ENCODE data around the gene STK17A. TPM values are rescaled to one million over a fixed set of nuclear protein-coding genes. Genes with fewer than 3 reads are reported as not detected.
A peak's percentile ranks its signal among the peaks of the same experiment; 100 is the strongest.
"Not testable (repeated sequence)": the region's sequence is repeated elsewhere in the genome, so short reads cannot be mapped to it uniquely, and the experiment has no call there.

STK17A gene
- total and polyA plus RNA-seq, 4 donors: 15.9 to 40.6 (median 29.0) TPM

DNA sequence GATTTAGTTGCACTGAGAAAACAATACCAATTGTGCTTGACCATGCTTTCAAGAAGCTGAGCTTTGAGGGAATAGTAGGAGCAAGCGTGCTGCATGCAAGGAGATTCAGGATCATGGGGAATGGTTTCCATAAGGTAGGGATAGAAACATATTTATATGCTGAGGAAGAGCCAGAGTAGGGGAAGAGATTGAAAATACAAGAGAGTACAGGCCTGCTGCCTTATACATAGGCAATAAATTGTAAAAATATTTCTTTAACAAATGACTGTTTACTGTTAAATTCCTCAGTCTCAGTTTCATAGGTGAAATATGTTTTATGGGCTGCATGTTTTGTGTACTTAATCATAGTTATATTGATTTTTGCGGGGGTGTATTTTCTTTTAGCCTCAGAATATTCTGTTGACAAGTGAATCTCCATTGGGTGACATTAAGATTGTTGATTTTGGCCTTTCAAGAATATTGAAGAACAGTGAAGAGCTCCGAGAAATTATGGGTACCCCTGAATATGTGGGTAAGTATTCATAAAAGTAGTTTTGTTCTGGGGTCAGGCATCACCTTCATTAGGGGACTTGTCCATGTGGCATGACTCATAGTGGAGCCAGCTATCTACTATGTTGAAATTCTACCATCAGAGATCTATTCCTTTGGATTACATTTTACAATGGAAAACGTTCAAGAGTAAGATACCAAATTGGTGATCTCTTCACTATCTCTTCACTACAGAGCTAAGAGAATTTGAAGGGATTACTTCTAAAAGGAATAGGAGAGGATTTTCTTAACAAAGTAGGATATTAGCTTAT, 36.5 kb downstream of the STK17A start:
- H3K36me3 ChIP-seq (ENCODE audit: control insufficient read depth in 1 of 2, insufficient read depth in 2 of 2, low read length in 1 of 2): peaks cover 0 to 5% of the 10 kb centered on the region in 2 donors
- H3K4me3 ChIP-seq (ENCODE audit: low read length in 2 of 2): no peak overlapping the region
- no peaks in the 10 kb centered on the region for H3K27me3 ChIP-seq (ENCODE audit: control insufficient read depth in 1 of 2, insufficient read depth in 2 of 2, low read length in 1 of 2)
- DNase-seq (no peak), ATAC-seq (ENCODE audit: low FRiP score) (no peak)
- peak overlapping the region; percentile 33 to 76 for H3K27ac ChIP-seq (ENCODE audit: low read depth in 1 of 2, low read length in 2 of 2)
- 64 to 79% methylated on average over 4 of the region's 4 CpGs for WGBS, 2 donors
- intact Hi-C loops (cut with DNase I): no loop called here
- H3K9me3 ChIP-seq (ENCODE audit: control insufficient read depth, low read length): no peaks in the 10 kb centered on the region
- H3K4me1 ChIP-seq (ENCODE audit: control insufficient read depth in 1 of 2, insufficient read depth in 2 of 2, low read length in 2 of 2): peaks cover 10 to 12% of the 10 kb centered on the region in 2 donors

GRCh38 chr7:43621729-43622448, 39.0 kb downstream of the STK17A start:
- 61 to 63% methylated on average over 5 of the region's 5 CpGs for WGBS, 2 donors
- Histone ChIP-seq H3K27ac (ENCODE audit: low read depth in 1 of 2, low read length in 2 of 2) (no peak overlapping the region), H3K4me1 (ENCODE audit: control insufficient read depth in 1 of 2, insufficient read depth in 2 of 2, low read length in 2 of 2) (peaks cover 10 to 13% of the 10 kb centered on the region in 2 donors), H3K27me3 (ENCODE audit: control insufficient read depth in 1 of 2, insufficient read depth in 2 of 2, low read length in 1 of 2) (no peaks in the 10 kb centered on the region), H3K36me3 (ENCODE audit: control insufficient read depth in 1 of 2, insufficient read depth in 2 of 2, low read length in 1 of 2) (peaks cover 0 to 4% of the 10 kb centered on the region in 2 donors), H3K4me3 (ENCODE audit: low read length in 2 of 2) (no peak overlapping the region), H3K9me3 (ENCODE audit: control insufficient read depth, low read length) (no peaks in the 10 kb centered on the region)
- DNase-seq (no peak), ATAC-seq (ENCODE audit: low FRiP score) (no peak)
- intact Hi-C loops (cut with DNase I): no loop called here

DNA sequence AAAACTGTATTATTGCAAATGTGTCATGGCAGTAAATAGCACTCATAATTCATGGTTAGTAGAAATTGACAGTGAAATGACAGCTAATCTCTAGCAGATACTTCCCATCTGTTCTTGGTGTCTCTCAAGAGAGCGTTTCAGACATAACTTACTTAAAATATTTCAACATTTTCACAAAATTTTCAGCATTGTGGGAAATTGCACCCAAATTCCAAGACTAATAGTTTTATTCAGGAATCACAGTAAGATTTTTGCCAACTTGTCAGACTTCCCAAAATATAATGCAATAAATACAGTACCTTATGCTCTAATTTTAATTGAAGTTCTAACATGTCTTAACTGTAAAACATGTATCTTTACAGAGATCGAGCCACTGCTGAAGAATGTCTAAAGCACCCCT, 41.2 kb downstream of the STK17A start:
- 18 to 38% methylated on average over 2 of the region's 2 CpGs for WGBS, 2 donors
- H3K27ac ChIP-seq (ENCODE audit: low read depth in 1 of 2, low read length in 2 of 2): no peak overlapping the region
- H3K9me3 ChIP-seq (ENCODE audit: control insufficient read depth, low read length): no peaks in the 10 kb centered on the region
- no peaks in the 10 kb centered on the region for H3K27me3 ChIP-seq (ENCODE audit: control insufficient read depth in 1 of 2, insufficient read depth in 2 of 2, low read length in 1 of 2)
- intact Hi-C loops (cut with DNase I): no loop called here
- ATAC-seq (ENCODE audit: low FRiP score) (no peak), DNase-seq (no peak)
- H3K4me3 ChIP-seq (ENCODE audit: low read length in 2 of 2): no peak overlapping the region
- H3K4me1 ChIP-seq (ENCODE audit: control insufficient read depth in 1 of 2, insufficient read depth in 2 of 2, low read length in 2 of 2): peaks cover 5 to 6% of the 10 kb centered on the region in 2 donors
- peaks cover 0 to 5% of the 10 kb centered on the region in 2 donors for H3K36me3 ChIP-seq (ENCODE audit: control insufficient read depth in 1 of 2, insufficient read depth in 2 of 2, low read length in 1 of 2)

GRCh38 chr7:43625453-43625852, 42.5 kb downstream of the STK17A start:
- H3K36me3 ChIP-seq (ENCODE audit: control insufficient read depth in 1 of 2, insufficient read depth in 2 of 2, low read length in 1 of 2): peaks cover 0 to 3% of the 10 kb centered on the region in 2 donors
- no peak overlapping the region for H3K4me3 ChIP-seq (ENCODE audit: low read length in 2 of 2)
- intact Hi-C loops (cut with DNase I): no loop called here
- peak; percentile 46 for ATAC-seq (ENCODE audit: low FRiP score)
- H3K27me3 ChIP-seq (ENCODE audit: control insufficient read depth in 1 of 2, insufficient read depth in 2 of 2, low read length in 1 of 2): no peaks in the 10 kb centered on the region
- peak overlapping the region in 1 of 2 donors; percentile 36 for H3K27ac ChIP-seq (ENCODE audit: low read depth in 1 of 2, low read length in 2 of 2)
- H3K4me1 ChIP-seq (ENCODE audit: control insufficient read depth in 1 of 2, insufficient read depth in 2 of 2, low read length in 2 of 2): peaks cover 4 to 6% of the 10 kb centered on the region in 2 donors
- no peaks in the 10 kb centered on the region for H3K9me3 ChIP-seq (ENCODE audit: control insufficient read depth, low read length)
- DNase-seq: no peak

- DNase-seq: no peak
- Histone ChIP-seq H3K4me1 (ENCODE audit: control insufficient read depth in 1 of 2, insufficient read depth in 2 of 2, low read length in 2 of 2) (peaks cover 4 to 6% of the 10 kb centered on the region in 2 donors), H3K27me3 (ENCODE audit: control insufficient read depth in 1 of 2, insufficient read depth in 2 of 2, low read length in 1 of 2) (no peaks in the 10 kb centered on the region), H3K36me3 (ENCODE audit: control insufficient read depth in 1 of 2, insufficient read depth in 2 of 2, low read length in 1 of 2) (peaks cover 0 to 3% of the 10 kb centered on the region in 2 donors), H3K4me3 (ENCODE audit: low read length in 2 of 2) (no peak overlapping the region), H3K9me3 (ENCODE audit: control insufficient read depth, low read length) (no peaks in the 10 kb centered on the region), H3K27ac (ENCODE audit: low read depth in 1 of 2, low read length in 2 of 2) (peak overlapping the region in 1 of 2 donors; percentile 67)
- 60 to 65% methylated on average over 4 of the region's 4 CpGs for WGBS, 2 donors
- intact Hi-C loops (cut with DNase I): no loop called here
- no peak for ATAC-seq (ENCODE audit: low FRiP score)
Measured at GRCh38 chr7:43625980-43626379, 43.1 kb downstream of the STK17A start.

DNA sequence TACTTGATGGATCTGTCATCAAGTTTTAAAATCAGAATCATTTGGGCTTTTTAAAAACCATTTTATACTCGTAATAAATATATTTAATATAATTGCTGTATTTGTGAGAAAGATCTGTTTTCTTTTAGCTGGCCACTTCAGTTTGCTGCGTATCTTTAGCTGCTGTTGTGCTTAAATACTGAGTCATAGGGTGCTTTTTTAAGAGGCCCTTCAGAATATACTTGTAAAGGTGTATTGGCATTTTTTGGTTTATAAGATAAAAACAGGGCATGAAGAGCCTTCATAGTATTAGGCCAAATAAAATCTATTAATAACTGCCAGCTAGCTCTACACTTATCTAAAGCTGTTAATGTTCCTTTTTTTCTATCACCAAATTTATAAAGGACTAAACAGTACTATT, 43.8 kb downstream of the STK17A start:
- H3K4me3 ChIP-seq (ENCODE audit: low read length in 2 of 2): no peak overlapping the region
- H3K36me3 ChIP-seq (ENCODE audit: control insufficient read depth in 1 of 2, insufficient read depth in 2 of 2, low read length in 1 of 2): peaks cover 0 to 3% of the 10 kb centered on the region in 2 donors
- 15 to 22% methylated on average over 2 of the region's 2 CpGs for WGBS, 2 donors
- no peaks in the 10 kb centered on the region for H3K9me3 ChIP-seq (ENCODE audit: control insufficient read depth, low read length)
- H3K4me1 ChIP-seq (ENCODE audit: control insufficient read depth in 1 of 2, insufficient read depth in 2 of 2, low read length in 2 of 2): peaks cover 2 to 8% of the 10 kb centered on the region in 2 donors
- intact Hi-C loops (cut with DNase I): no loop called here
- H3K27me3 ChIP-seq (ENCODE audit: control insufficient read depth in 1 of 2, insufficient read depth in 2 of 2, low read length in 1 of 2): no peaks in the 10 kb centered on the region
- no peak for DNase-seq
- no peak for ATAC-seq (ENCODE audit: low FRiP score)
- H3K27ac ChIP-seq (ENCODE audit: low read depth in 1 of 2, low read length in 2 of 2): no peak overlapping the region

DNA sequence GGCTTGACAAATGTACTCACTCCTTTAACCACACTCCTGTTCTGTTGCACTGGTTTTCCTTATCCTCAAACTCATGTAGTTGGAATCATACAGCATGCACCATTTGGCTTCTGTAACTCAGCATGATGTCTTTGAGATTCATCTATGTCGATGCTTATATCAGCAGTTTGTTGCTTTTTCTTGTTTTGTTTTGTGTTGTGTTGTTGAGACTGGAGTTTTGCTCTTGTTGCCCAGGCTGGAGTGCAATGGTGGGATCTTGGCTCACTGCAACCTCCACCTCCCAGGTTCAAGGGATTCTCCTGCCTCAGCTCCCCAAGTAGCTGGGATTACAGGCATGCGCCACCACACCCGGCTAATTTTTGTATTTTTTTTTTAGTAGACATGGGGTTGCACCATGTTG, 44.9 kb downstream of the STK17A start:
- H3K4me1 ChIP-seq (ENCODE audit: control insufficient read depth in 1 of 2, insufficient read depth in 2 of 2, low read length in 2 of 2); H3K36me3 ChIP-seq (ENCODE audit: control insufficient read depth in 1 of 2, insufficient read depth in 2 of 2, low read length in 1 of 2); H3K9me3 ChIP-seq (ENCODE audit: control insufficient read depth, low read length); ATAC-seq (ENCODE audit: low FRiP score); H3K27me3 ChIP-seq (ENCODE audit: control insufficient read depth in 1 of 2, insufficient read depth in 2 of 2, low read length in 1 of 2); DNase-seq; H3K4me3 ChIP-seq (ENCODE audit: low read length in 2 of 2); H3K27ac ChIP-seq (ENCODE audit: low read depth in 1 of 2, low read length in 2 of 2); intact Hi-C loops (cut with DNase I): not testable (repeated sequence)
- 96 to 97% methylated on average over 3 of the region's 3 CpGs for WGBS, 2 donors

DNA sequence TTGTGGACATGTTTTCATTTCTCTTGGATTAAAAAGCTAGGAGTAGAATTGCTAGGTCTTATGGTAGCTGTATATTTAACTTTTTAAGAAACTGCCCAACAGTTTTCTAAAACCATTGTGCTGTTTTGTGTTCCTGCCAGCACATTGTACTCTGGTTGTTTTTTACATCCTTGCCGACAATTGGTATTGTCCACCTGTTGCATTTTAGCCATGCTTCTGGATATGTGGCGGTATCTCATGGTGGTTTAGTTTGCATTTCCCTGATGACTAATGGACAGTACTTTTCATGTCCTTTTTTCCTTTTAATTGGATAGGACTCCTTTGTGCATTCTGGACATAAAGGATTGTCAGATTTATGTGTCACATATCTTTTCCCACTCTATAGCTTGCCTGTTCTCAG, 45.5 kb downstream of the STK17A start:
- no peak for ATAC-seq (ENCODE audit: low FRiP score)
- DNase-seq: no peak
- Histone ChIP-seq H3K4me3 (ENCODE audit: low read length in 2 of 2) (no peak overlapping the region), H3K27me3 (ENCODE audit: control insufficient read depth in 1 of 2, insufficient read depth in 2 of 2, low read length in 1 of 2) (no peaks in the 10 kb centered on the region), H3K27ac (ENCODE audit: low read depth in 1 of 2, low read length in 2 of 2) (no peak overlapping the region), H3K4me1 (ENCODE audit: control insufficient read depth in 1 of 2, insufficient read depth in 2 of 2, low read length in 2 of 2) (peaks cover 2 to 7% of the 10 kb centered on the region in 2 donors), H3K9me3 (ENCODE audit: control insufficient read depth, low read length) (no peaks in the 10 kb centered on the region), H3K36me3 (ENCODE audit: control insufficient read depth in 1 of 2, insufficient read depth in 2 of 2, low read length in 1 of 2) (peaks cover 6% of the 10 kb centered on the region in 2 donors)
- intact Hi-C loops (cut with DNase I): no loop called here
- 94 to 96% methylated on average over 2 of the region's 2 CpGs for WGBS, 2 donors

- Histone ChIP-seq H3K9me3 (ENCODE audit: control insufficient read depth, low read length) (no peaks in the 10 kb centered on the region), H3K4me1 (ENCODE audit: control insufficient read depth in 1 of 2, insufficient read depth in 2 of 2, low read length in 2 of 2) (peaks cover 0 to 3% of the 10 kb centered on the region in 2 donors), H3K4me3 (ENCODE audit: low read length in 2 of 2) (no peak overlapping the region), H3K27me3 (ENCODE audit: control insufficient read depth in 1 of 2, insufficient read depth in 2 of 2, low read length in 1 of 2) (no peaks in the 10 kb centered on the region), H3K36me3 (ENCODE audit: control insufficient read depth in 1 of 2, insufficient read depth in 2 of 2, low read length in 1 of 2) (peaks cover 6% of the 10 kb centered on the region in 2 donors), H3K27ac (ENCODE audit: low read depth in 1 of 2, low read length in 2 of 2) (no peak overlapping the region)
- intact Hi-C loops (cut with DNase I): no loop called here
- DNase-seq (no peak), ATAC-seq (ENCODE audit: low FRiP score) (no peak)
- 77% methylated on average over 6 of the region's 6 CpGs for WGBS, 2 donors
Measured at GRCh38 chr7:43629857-43630256, 46.9 kb downstream of the STK17A start.
